Measurements from ENCODE around the gene DLG2.
"Not testable (repeated sequence)": the region's sequence is repeated elsewhere in the genome, so short reads cannot be mapped to it uniquely, and the experiment has no call there.

DLG2 gene

GRCh38 chr11:85423794-85424193 is 203.3 kb downstream of the DLG2 start:
- Histone ChIP-seq H3K27ac (ENCODE audit: insufficient read depth, low read length, poor library complexity, severe bottlenecking) (no peak overlapping the region), H3K4me3 (ENCODE audit: insufficient read depth, low read depth, low read length, poor library complexity, severe bottlenecking) (no peak overlapping the region), H3K27me3 (replicated peaks; ENCODE audit: control insufficient read depth, insufficient read depth, low read length, poor library complexity, severe bottlenecking) (no peaks in the 10 kb centered on the region), H3K4me1 (ENCODE audit: control insufficient read depth, insufficient read depth, low read length, poor library complexity, severe bottlenecking) (no peaks in the 10 kb centered on the region), H3K36me3 (ENCODE audit: control insufficient read depth, insufficient read depth, low read length) (no peaks in the 10 kb centered on the region), H3K9me3 (ENCODE audit: control insufficient read depth, low read length) (peaks cover 5% of the 10 kb centered on the region)
- no peak for DNase-seq

GRCh38 chr11:85423316-85423715 is 203.8 kb downstream of the DLG2 start:
- Histone ChIP-seq H3K9me3 (ENCODE audit: control insufficient read depth, low read length) (peaks cover 5% of the 10 kb centered on the region), H3K27ac (ENCODE audit: insufficient read depth, low read length, poor library complexity, severe bottlenecking) (no peak overlapping the region), H3K36me3 (ENCODE audit: control insufficient read depth, insufficient read depth, low read length) (no peaks in the 10 kb centered on the region), H3K4me3 (ENCODE audit: insufficient read depth, low read depth, low read length, poor library complexity, severe bottlenecking) (no peak overlapping the region), H3K27me3 (replicated peaks; ENCODE audit: control insufficient read depth, insufficient read depth, low read length, poor library complexity, severe bottlenecking) (no peaks in the 10 kb centered on the region), H3K4me1 (ENCODE audit: control insufficient read depth, insufficient read depth, low read length, poor library complexity, severe bottlenecking) (no peaks in the 10 kb centered on the region)
- DNase-seq: no peak

GRCh38 chr11:85414175-85414574 is 213.0 kb downstream of the DLG2 start:
- Histone ChIP-seq H3K27ac (ENCODE audit: insufficient read depth, low read length, poor library complexity, severe bottlenecking) (no peak overlapping the region), H3K27me3 (replicated peaks; ENCODE audit: control insufficient read depth, insufficient read depth, low read length, poor library complexity, severe bottlenecking) (no peaks in the 10 kb centered on the region), H3K4me1 (ENCODE audit: control insufficient read depth, insufficient read depth, low read length, poor library complexity, severe bottlenecking) (no peaks in the 10 kb centered on the region), H3K4me3 (ENCODE audit: insufficient read depth, low read depth, low read length, poor library complexity, severe bottlenecking) (no peak overlapping the region), H3K36me3 (ENCODE audit: control insufficient read depth, insufficient read depth, low read length) (no peaks in the 10 kb centered on the region), H3K9me3 (ENCODE audit: control insufficient read depth, low read length) (no peaks in the 10 kb centered on the region)
- DNase-seq: no peak

- H3K27me3 ChIP-seq (replicated peaks; ENCODE audit: control insufficient read depth, insufficient read depth, low read length, poor library complexity, severe bottlenecking): no peaks in the 10 kb centered on the region
- no peaks in the 10 kb centered on the region for H3K9me3 ChIP-seq (ENCODE audit: control insufficient read depth, low read length)
- DNase-seq: no peak
- H3K4me3 ChIP-seq (ENCODE audit: insufficient read depth, low read depth, low read length, poor library complexity, severe bottlenecking): no peak overlapping the region
- no peak overlapping the region for H3K27ac ChIP-seq (ENCODE audit: insufficient read depth, low read length, poor library complexity, severe bottlenecking)
- no peaks in the 10 kb centered on the region for H3K4me1 ChIP-seq (ENCODE audit: control insufficient read depth, insufficient read depth, low read length, poor library complexity, severe bottlenecking)
- no peaks in the 10 kb centered on the region for H3K36me3 ChIP-seq (ENCODE audit: control insufficient read depth, insufficient read depth, low read length)
Observed at GRCh38 chr11:85407648-85408047, 219.5 kb downstream of the DLG2 start.

GRCh38 chr11:85406841-85407240 is 220.3 kb downstream of the DLG2 start:
- no peaks in the 10 kb centered on the region for H3K36me3 ChIP-seq (ENCODE audit: control insufficient read depth, insufficient read depth, low read length)
- no peak overlapping the region for H3K4me3 ChIP-seq (ENCODE audit: insufficient read depth, low read depth, low read length, poor library complexity, severe bottlenecking)
- no peaks in the 10 kb centered on the region for H3K27me3 ChIP-seq (replicated peaks; ENCODE audit: control insufficient read depth, insufficient read depth, low read length, poor library complexity, severe bottlenecking)
- H3K27ac ChIP-seq (ENCODE audit: insufficient read depth, low read length, poor library complexity, severe bottlenecking): no peak overlapping the region
- H3K9me3 ChIP-seq (ENCODE audit: control insufficient read depth, low read length): no peaks in the 10 kb centered on the region
- DNase-seq: no peak
- H3K4me1 ChIP-seq (ENCODE audit: control insufficient read depth, insufficient read depth, low read length, poor library complexity, severe bottlenecking): no peaks in the 10 kb centered on the region

GRCh38 chr11:85406316-85406715 is 220.8 kb downstream of the DLG2 start:
- Histone ChIP-seq H3K27ac (ENCODE audit: insufficient read depth, low read length, poor library complexity, severe bottlenecking) (no peak overlapping the region), H3K4me1 (ENCODE audit: control insufficient read depth, insufficient read depth, low read length, poor library complexity, severe bottlenecking) (no peaks in the 10 kb centered on the region)

GRCh38 chr11:85395515-85396055 is 231.6 kb downstream of the DLG2 start:
- not testable (repeated sequence) for H3K27ac ChIP-seq (ENCODE audit: insufficient read depth, low read length, poor library complexity, severe bottlenecking); H3K27me3 ChIP-seq (replicated peaks; ENCODE audit: control insufficient read depth, insufficient read depth, low read length, poor library complexity, severe bottlenecking); H3K9me3 ChIP-seq (ENCODE audit: control insufficient read depth, low read length); H3K36me3 ChIP-seq (ENCODE audit: control insufficient read depth, insufficient read depth, low read length); H3K4me1 ChIP-seq (ENCODE audit: control insufficient read depth, insufficient read depth, low read length, poor library complexity, severe bottlenecking); H3K4me3 ChIP-seq (ENCODE audit: insufficient read depth, low read depth, low read length, poor library complexity, severe bottlenecking); DNase-seq

More at GRCh38 chr11:85406316-85406715, 220.8 kb downstream of the DLG2 start:
- H3K27me3 ChIP-seq (replicated peaks; ENCODE audit: control insufficient read depth, insufficient read depth, low read length, poor library complexity, severe bottlenecking): no peaks in the 10 kb centered on the region
- DNase-seq: no peak
- no peak overlapping the region for H3K4me3 ChIP-seq (ENCODE audit: insufficient read depth, low read depth, low read length, poor library complexity, severe bottlenecking)
- H3K36me3 ChIP-seq (ENCODE audit: control insufficient read depth, insufficient read depth, low read length): no peaks in the 10 kb centered on the region
- no peaks in the 10 kb centered on the region for H3K9me3 ChIP-seq (ENCODE audit: control insufficient read depth, low read length)

- Histone ChIP-seq H3K9me3 (ENCODE audit: control insufficient read depth, low read length) (no peaks in the 10 kb centered on the region), H3K4me1 (ENCODE audit: control insufficient read depth, insufficient read depth, low read length, poor library complexity, severe bottlenecking) (no peaks in the 10 kb centered on the region), H3K36me3 (ENCODE audit: control insufficient read depth, insufficient read depth, low read length) (no peaks in the 10 kb centered on the region), H3K27ac (ENCODE audit: insufficient read depth, low read length, poor library complexity, severe bottlenecking) (no peak overlapping the region), H3K4me3 (ENCODE audit: insufficient read depth, low read depth, low read length, poor library complexity, severe bottlenecking) (no peak overlapping the region), H3K27me3 (replicated peaks; ENCODE audit: control insufficient read depth, insufficient read depth, low read length, poor library complexity, severe bottlenecking) (no peaks in the 10 kb centered on the region)
- DNase-seq: no peak
Observed at GRCh38 chr11:85394283-85394682, 232.9 kb downstream of the DLG2 start.

GRCh38 chr11:85391141-85391540 is 236.0 kb downstream of the DLG2 start:
- H3K36me3 ChIP-seq (ENCODE audit: control insufficient read depth, insufficient read depth, low read length): no peaks in the 10 kb centered on the region
- no peak overlapping the region for H3K4me3 ChIP-seq (ENCODE audit: insufficient read depth, low read depth, low read length, poor library complexity, severe bottlenecking)
- no peak overlapping the region for H3K27ac ChIP-seq (ENCODE audit: insufficient read depth, low read length, poor library complexity, severe bottlenecking)
- DNase-seq: no peak
- H3K27me3 ChIP-seq (replicated peaks; ENCODE audit: control insufficient read depth, insufficient read depth, low read length, poor library complexity, severe bottlenecking): no peaks in the 10 kb centered on the region
- H3K9me3 ChIP-seq (ENCODE audit: control insufficient read depth, low read length): peaks cover 4% of the 10 kb centered on the region
- no peaks in the 10 kb centered on the region for H3K4me1 ChIP-seq (ENCODE audit: control insufficient read depth, insufficient read depth, low read length, poor library complexity, severe bottlenecking)

- no peak for DNase-seq
- Histone ChIP-seq H3K27me3 (replicated peaks; ENCODE audit: control insufficient read depth, insufficient read depth, low read length, poor library complexity, severe bottlenecking) (no peaks in the 10 kb centered on the region), H3K4me3 (ENCODE audit: insufficient read depth, low read depth, low read length, poor library complexity, severe bottlenecking) (no peak overlapping the region), H3K36me3 (ENCODE audit: control insufficient read depth, insufficient read depth, low read length) (no peaks in the 10 kb centered on the region), H3K9me3 (ENCODE audit: control insufficient read depth, low read length) (peaks cover 4% of the 10 kb centered on the region), H3K4me1 (ENCODE audit: control insufficient read depth, insufficient read depth, low read length, poor library complexity, severe bottlenecking) (no peaks in the 10 kb centered on the region), H3K27ac (ENCODE audit: insufficient read depth, low read length, poor library complexity, severe bottlenecking) (no peak overlapping the region)
Observed at GRCh38 chr11:85385547-85385946, 241.6 kb downstream of the DLG2 start.

Data from effector memory CD4-positive, alpha-beta T cell (primary cell).